Loucy (cell line): ENCODE measurements around the gene NTN5.
"Not testable (repeated sequence)": the region's sequence is repeated elsewhere in the genome, so short reads cannot be mapped to it uniquely, and the experiment has no call there.

Experiments used
- CTCF ChIP-seq: fragments of 200-600 bp; sonication (generic); conservative IDR thresholded peaks from 2 replicates; pipeline ENCODE4 v1.5.1; 2014; ENCODE audit warnings: mild to moderate bottlenecking, antibody characterized with exemption, low read length
- EZH2phosphoT487 ChIP-seq: fragments of 200-600 bp; IDR thresholded peaks from 2 replicates; pipeline ENCODE4 v1.6.1; 2018; ENCODE audit warnings: antibody characterized with exemption, mild to moderate bottlenecking, moderate library complexity, borderline replicate concordance

GRCh38 chr19:48686637-48687036, 13.8 kb upstream of the NTN5 start:
- TF ChIP-seq EZH2phosphoT487, CTCF: not testable (repeated sequence)
